Measurements from ENCODE around the gene CSTF2T.

DNA sequence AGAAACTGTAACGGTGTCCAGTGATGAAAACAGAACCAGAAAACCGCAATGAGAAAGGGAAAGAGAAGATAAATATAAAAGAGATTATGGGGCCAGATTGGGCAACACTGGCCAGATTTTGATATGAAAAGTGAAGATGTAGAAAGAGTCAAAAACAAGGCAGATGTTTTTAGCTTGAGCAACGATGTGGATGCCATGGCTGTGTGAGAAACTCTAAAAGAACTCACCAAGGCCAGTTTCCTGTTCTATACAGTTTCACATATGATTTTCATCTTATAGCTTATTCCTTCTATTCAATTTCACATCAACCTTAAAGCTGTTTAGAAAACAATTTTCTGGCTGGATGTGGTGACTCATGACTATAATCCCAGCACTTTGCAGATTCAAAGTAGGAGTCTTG is 36.3 kb downstream of the CSTF2T start:
- TF ChIP-seq, protein P1, sequence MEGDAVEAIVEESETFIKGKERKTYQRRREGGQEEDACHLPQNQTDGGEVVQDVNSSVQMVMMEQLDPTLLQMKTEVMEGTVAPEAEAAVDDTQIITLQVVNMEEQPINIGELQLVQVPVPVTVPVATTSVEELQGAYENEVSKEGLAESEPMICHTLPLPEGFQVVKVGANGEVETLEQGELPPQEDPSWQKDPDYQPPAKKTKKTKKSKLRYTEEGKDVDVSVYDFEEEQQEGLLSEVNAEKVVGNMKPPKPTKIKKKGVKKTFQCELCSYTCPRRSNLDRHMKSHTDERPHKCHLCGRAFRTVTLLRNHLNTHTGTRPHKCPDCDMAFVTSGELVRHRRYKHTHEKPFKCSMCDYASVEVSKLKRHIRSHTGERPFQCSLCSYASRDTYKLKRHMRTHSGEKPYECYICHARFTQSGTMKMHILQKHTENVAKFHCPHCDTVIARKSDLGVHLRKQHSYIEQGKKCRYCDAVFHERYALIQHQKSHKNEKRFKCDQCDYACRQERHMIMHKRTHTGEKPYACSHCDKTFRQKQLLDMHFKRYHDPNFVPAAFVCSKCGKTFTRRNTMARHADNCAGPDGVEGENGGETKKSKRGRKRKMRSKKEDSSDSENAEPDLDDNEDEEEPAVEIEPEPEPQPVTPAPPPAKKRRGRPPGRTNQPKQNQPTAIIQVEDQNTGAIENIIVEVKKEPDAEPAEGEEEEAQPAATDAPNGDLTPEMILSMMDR (IDR thresholded peaks at IDR 0.05), result no peak
- TF ChIP-seq POLR2A (IDR thresholded peaks at IDR 0.05), result no peak

Measured in testis (tissue), 2 donors.